Sigmoid colon (tissue), 7 donors: ENCODE results near the gene TNFRSF13B. TPM values are rescaled to one million over a fixed set of nuclear protein-coding genes. Genes with fewer than 3 reads are reported as not detected.
"Not testable (repeated sequence)": the region's sequence is repeated elsewhere in the genome, so short reads cannot be mapped to it uniquely, and the experiment has no call there.

Experiments
- DNase-seq: peaks from one replicate; pipeline ENCODE4 v3.0.0-alpha.2; 2019
- H3K27ac ChIP-seq, 4 donors: fragments of 200-600 bp; sonication (generic); one replicate each; pipeline ENCODE4 v1.5.1; 2016 to 2019; ENCODE audit warnings: mild to moderate bottlenecking in 1 of 4
- H3K27me3 ChIP-seq, 3 donors: fragments of 200-600 bp; sonication (generic); one replicate each; pipeline ENCODE4 v1.5.1; 2019; ENCODE audit warnings: mild to moderate bottlenecking in 1 of 3
- H3K36me3 ChIP-seq, 4 donors: fragments of 200-600 bp; sonication (generic); one replicate each; pipeline ENCODE4 v1.5.1; 2016 to 2019
- H3K4me1 ChIP-seq, 4 donors: fragments of 200-600 bp; sonication (generic); one replicate each; pipeline ENCODE4 v1.5.1; 2017 to 2019
- H3K4me3 ChIP-seq, 4 donors: fragments of 200-600 bp; sonication (generic); one replicate each; pipeline ENCODE4 v1.5.1; 2017 to 2019; ENCODE audit warnings: mild to moderate bottlenecking in 2 of 4, moderate library complexity in 1 of 4
- H3K9me3 ChIP-seq, 4 donors: fragments of 200-600 bp in 3 of 4; sonication (generic) in 3 of 4; one replicate each; pipeline versions ENCODE4 v1.5.1 to v1.6.1; 2013 to 2019
- CTCF ChIP-seq, 4 experiments: fragments of 450-650 bp in 3 of 4; fragments of 200-600 bp in 1 of 4; IDR thresholded peaks; one replicate each; pipeline ENCODE4 v1.5.1; 2016 to 2019; ENCODE audit warnings: antibody characterized with exemption in 4 of 4, mild to moderate bottlenecking in 3 of 4, moderate library complexity in 2 of 4
- EP300 ChIP-seq, 4 donors: sonication (generic); formaldehyde crosslinking; IDR thresholded peaks; one replicate each; pipeline ENCODE4 v1.6.1; 2017; ENCODE audit warnings: antibody characterized with exemption in 4 of 4
- POLR2A ChIP-seq, 2 donors: fragments of 450-650 bp; IDR thresholded peaks; one replicate each; pipeline ENCODE4 v1.6.1; 2016; ENCODE audit warnings: antibody characterized with exemption in 2 of 2, mild to moderate bottlenecking in 2 of 2, moderate library complexity in 2 of 2
- POLR2AphosphoS5 ChIP-seq, 4 donors: sonication (generic); formaldehyde crosslinking; IDR thresholded peaks; one replicate each; pipeline ENCODE4 v1.6.1; 2017; ENCODE audit warnings: antibody characterized with exemption in 4 of 4
- WGBS, 2 donors: extraction: QIAGEN DNeasy Blood & Tissue Kit; methylation state at CpG; one replicate each; pipeline ENCODE4 v1.1.7; 2013; 5-methylcytosine and 5-hydroxymethylcytosine counted together
- intact Hi-C: fragments of 100-400 bp; cut with DNase I; formaldehyde crosslinking; loops from one replicate; pipeline ENCODE4 v1.15.1; 2023
- polyA plus RNA-seq, 3 donors: library from polyadenylated mRNA; stranded (reverse); fragments of 200-250 nt; gene quantifications; one replicate each; pipeline ENCODE4 v1.2.3, GENCODE V29; 2013
- total RNA-seq, 4 donors: library from RNA; depleted of rRNA; stranded (reverse); fragments of >200 nt; gene quantifications; one replicate each; pipeline ENCODE4 v1.1.0, GENCODE V29; 2016
- donor health status: healthy with polysubstance abuse.
- donor health status: Bipolar disorder and iron deficiency.
- donor health status: healthy.

The TNFRSF13B gene
- total and polyA plus RNA-seq, 7 donors, result 15.2 TPM; not detected in 6

DNA sequence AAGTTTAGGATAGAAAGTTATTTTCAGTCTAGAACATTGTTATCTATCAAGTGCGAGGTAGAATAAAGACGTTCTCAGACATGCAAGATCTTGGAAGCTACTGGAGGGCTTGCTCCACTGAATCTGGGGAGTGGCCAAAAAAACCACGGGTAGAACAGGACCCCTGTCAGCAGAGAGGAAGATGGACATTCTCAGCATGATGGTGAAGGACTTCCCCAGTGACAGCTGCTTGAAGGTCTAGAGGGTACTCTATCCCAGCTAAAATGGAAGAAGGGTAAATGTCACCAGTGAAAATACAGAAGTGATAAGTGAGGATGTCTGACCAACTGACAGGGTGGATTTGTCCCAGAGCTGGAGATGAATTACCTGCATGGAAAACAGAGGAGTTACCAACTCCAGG, 10.1 kb downstream of the TNFRSF13B start:
- TF ChIP-seq POLR2AphosphoS5 (IDR thresholded peaks at IDR 0.05) (no peak), CTCF (IDR thresholded peaks at IDR 0.05) (no peak), POLR2A (IDR thresholded peaks at IDR 0.05) (no peak), EP300 (IDR thresholded peaks at IDR 0.05) (no peak)
- WGBS, 2 donors, result 74 to 77% methylated on average over 3 of the region's 3 CpGs
- intact Hi-C loops, result no loop called here
- H3K4me3 ChIP-seq, result no peak overlapping the region
- no peak overlapping the region for H3K27ac ChIP-seq
- no peaks in the 10 kb centered on the region for H3K36me3 ChIP-seq
- DNase-seq, result no peak
- H3K27me3 ChIP-seq, result no peaks in the 10 kb centered on the region
- H3K4me1 ChIP-seq, result no peaks in the 10 kb centered on the region
- H3K9me3 ChIP-seq, result no peaks in the 10 kb centered on the region

DNA sequence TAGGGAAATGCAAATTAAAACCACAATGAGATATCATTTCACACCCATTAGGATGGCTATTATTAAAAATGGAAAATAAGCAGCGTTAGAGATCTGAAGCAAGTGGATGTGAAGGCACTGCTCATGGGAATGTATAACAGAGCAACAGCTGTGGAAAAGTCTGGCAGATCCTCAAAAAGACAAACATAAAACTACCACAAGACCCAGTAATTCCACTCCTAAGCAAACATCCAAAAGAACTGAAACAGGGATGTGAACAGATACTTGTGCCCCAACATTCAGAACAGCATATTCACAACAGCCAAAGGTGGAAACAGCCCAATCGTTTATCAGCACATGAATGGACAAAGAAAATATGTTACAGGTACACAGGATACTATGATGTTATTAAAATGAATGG, 10.9 kb downstream of the TNFRSF13B start:
- WGBS, 2 donors, result 8 to 67% methylated on average over 2 of the region's 2 CpGs
- intact Hi-C loops, result not testable (repeated sequence)

DNA sequence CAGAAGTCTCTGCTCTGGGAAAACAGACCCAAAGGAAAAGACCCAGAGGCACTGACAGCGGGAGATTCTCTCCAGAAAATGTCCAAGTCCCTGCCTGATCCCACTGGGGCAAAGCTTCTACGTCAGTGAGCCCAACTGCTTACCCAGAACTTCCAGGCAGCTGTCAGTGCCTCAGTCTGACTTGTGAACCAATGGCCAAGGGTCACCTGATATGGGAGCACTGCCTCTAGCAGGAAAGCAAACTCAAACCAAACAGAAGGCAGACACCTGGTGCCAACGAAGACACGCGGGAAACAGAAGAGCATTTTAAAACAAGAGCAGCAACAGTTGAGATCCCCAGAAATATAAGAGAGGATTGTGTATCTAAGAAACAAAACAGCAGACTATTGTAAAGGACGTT, 16.9 kb downstream of the TNFRSF13B start:
- intact Hi-C loops, H3K9me3 ChIP-seq, H3K36me3 ChIP-seq, DNase-seq, H3K27ac ChIP-seq, H3K4me1 ChIP-seq, H3K4me3 ChIP-seq: not testable (repeated sequence)
- WGBS, 2 donors, result 20 to 52% methylated on average over 6 of the region's 6 CpGs
- H3K27me3 ChIP-seq, result peaks cover 0 to 36% (median 0%) of the 10 kb centered on the region in 3 donors

More for the DNA sequence above, 10.9 kb downstream of the TNFRSF13B start:
- not testable (repeated sequence) for H3K27me3 ChIP-seq, H3K36me3 ChIP-seq, H3K4me1 ChIP-seq, DNase-seq, H3K27ac ChIP-seq, H3K9me3 ChIP-seq, H3K4me3 ChIP-seq

DNA sequence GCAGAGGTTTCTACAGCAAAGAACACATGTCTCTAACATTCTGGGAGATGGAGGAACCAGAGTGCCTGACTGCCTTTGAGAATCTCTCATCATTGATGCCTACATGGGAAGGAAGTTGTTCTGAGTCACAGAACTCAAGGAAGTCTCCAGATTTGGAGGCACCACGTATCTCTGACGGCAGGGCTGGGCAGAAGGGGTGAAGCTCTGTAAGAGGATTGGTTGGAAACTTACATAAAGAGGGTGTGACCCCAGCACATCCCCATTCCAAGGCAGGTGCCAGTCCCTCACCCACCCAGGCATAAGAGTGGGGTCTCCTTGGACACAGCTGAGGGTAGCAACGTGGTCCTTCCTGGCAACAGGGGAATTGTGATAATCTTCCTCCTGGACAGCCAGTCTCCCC, 17.4 kb downstream of the TNFRSF13B start:
- H3K36me3 ChIP-seq, result no peaks in the 10 kb centered on the region
- no peak overlapping the region for H3K4me3 ChIP-seq
- no peaks in the 10 kb centered on the region for H3K4me1 ChIP-seq
- H3K27ac ChIP-seq, result no peak overlapping the region
- peak; percentile 20 for DNase-seq
- TF ChIP-seq POLR2A (IDR thresholded peaks at IDR 0.05), result no peak
- no peak for TF ChIP-seq CTCF (IDR thresholded peaks at IDR 0.05)
- TF ChIP-seq EP300 (IDR thresholded peaks at IDR 0.05), result no peak
- TF ChIP-seq POLR2AphosphoS5 (IDR thresholded peaks at IDR 0.05), result no peak
- WGBS, 2 donors, result 37 to 44% methylated on average over 3 of the region's 3 CpGs
- peaks cover 0 to 7% (median 1%) of the 10 kb centered on the region in 4 donors for H3K9me3 ChIP-seq
- intact Hi-C loops, result no loop called here
- peaks cover 0 to 36% (median 0%) of the 10 kb centered on the region in 3 donors for H3K27me3 ChIP-seq

GRCh38 chr17:16953841-16954240, 18.1 kb downstream of the TNFRSF13B start:
- Histone ChIP-seq H3K27ac (no peak overlapping the region), H3K9me3 (peaks cover 0 to 7% (median 4%) of the 10 kb centered on the region in 4 donors), H3K27me3 (peaks cover 0 to 36% (median 0%) of the 10 kb centered on the region in 3 donors), H3K4me1 (no peaks in the 10 kb centered on the region), H3K4me3 (no peak overlapping the region), H3K36me3 (no peaks in the 10 kb centered on the region)
- WGBS, 2 donors, result 43 to 85% methylated on average over 9 of the region's 9 CpGs
- peak; percentile 36 for DNase-seq
- intact Hi-C loops, result no loop called here
- no peak for TF ChIP-seq CTCF (IDR thresholded peaks at IDR 0.05)
- TF ChIP-seq EP300 (IDR thresholded peaks at IDR 0.05), result no peak
- no peak for TF ChIP-seq POLR2AphosphoS5 (IDR thresholded peaks at IDR 0.05)

- no peak overlapping the region for H3K4me3 ChIP-seq
- H3K27me3 ChIP-seq, result peaks cover 0 to 36% (median 0%) of the 10 kb centered on the region in 3 donors
- 78 to 80% methylated on average over 3 of the region's 3 CpGs for WGBS, 2 donors
- no peak for DNase-seq
- H3K4me1 ChIP-seq, result no peaks in the 10 kb centered on the region
- TF ChIP-seq EP300 (IDR thresholded peaks at IDR 0.05) (no peak), CTCF (IDR thresholded peaks at IDR 0.05) (no peak), POLR2AphosphoS5 (IDR thresholded peaks at IDR 0.05) (no peak), POLR2A (IDR thresholded peaks at IDR 0.05) (no peak)
- peaks cover 0 to 10% (median 6%) of the 10 kb centered on the region in 4 donors for H3K9me3 ChIP-seq
- H3K36me3 ChIP-seq, result no peaks in the 10 kb centered on the region
- intact Hi-C loops, result no loop called here
- H3K27ac ChIP-seq, result no peak overlapping the region
Measured at GRCh38 chr17:16953347-16953746, 18.6 kb downstream of the TNFRSF13B start.
